Mesenteric fat pad (tissue), 1 donor: Measurements from ENCODE around the gene ETNK2. TPM values are rescaled to one million over a fixed set of nuclear protein-coding genes. Genes with fewer than 3 reads are reported as not detected.
"Not testable (repeated sequence)": the region's sequence is repeated elsewhere in the genome, so short reads cannot be mapped to it uniquely, and the experiment has no call there.

Experiments
- DNase-seq: peaks from one replicate; pipeline ENCODE4 v3.0.0-alpha.2; 2020; ENCODE audit warnings: low spot score
- total RNA-seq: library from RNA; stranded (reverse); fragmentation: NEBNext Ultra II Directional; extraction: Animal tissue kit (Norgen Biotek cat#: 25700); gene quantifications from one replicate; pipeline ENCODE4 v1.2.1, GENCODE V29; 2021
- donor health status: DM: yes; HTN: yes; CAD: no.

Gene ETNK2
- total RNA-seq, 1 donor from 2014 or later: 6.1 TPM

- no peak for DNase-seq
Observed at GRCh38 chr1:204104331-204105130, 47.3 kb downstream of the ETNK2 start.

- DNase-seq: no peak
Observed at GRCh38 chr1:204103431-204103741, 48.5 kb downstream of the ETNK2 start.

- DNase-seq: no peak
Observed at GRCh38 chr1:204102739-204103430, 49.0 kb downstream of the ETNK2 start.

- no peak for DNase-seq
Observed at GRCh38 chr1:204102029-204102611, 49.7 kb downstream of the ETNK2 start.

GRCh38 chr1:204099754-204100153 is 52.1 kb downstream of the ETNK2 start:
- DNase-seq: not testable (repeated sequence)

GRCh38 chr1:204098683-204099082 is 53.2 kb downstream of the ETNK2 start:
- no peak for DNase-seq

GRCh38 chr1:204096931-204097330 is 54.9 kb downstream of the ETNK2 start:
- no peak for DNase-seq

GRCh38 chr1:204094856-204095634 is 56.8 kb downstream of the ETNK2 start:
- no peak for DNase-seq

- DNase-seq: no peak
Observed at GRCh38 chr1:204094313-204094729, 57.5 kb downstream of the ETNK2 start.

- DNase-seq: no peak
Observed at GRCh38 chr1:204093781-204094180, 58.1 kb downstream of the ETNK2 start.

GRCh38 chr1:204093421-204093717 is 58.5 kb downstream of the ETNK2 start:
- DNase-seq: no peak

- no peak for DNase-seq
Observed at GRCh38 chr1:204092632-204093420, 59.0 kb downstream of the ETNK2 start.

- DNase-seq: no peak
Observed at GRCh38 chr1:204091787-204092312, 60.0 kb downstream of the ETNK2 start.

- DNase-seq: no peak
Observed at GRCh38 chr1:204091066-204091465, 60.8 kb downstream of the ETNK2 start.

GRCh38 chr1:204090132-204090531 is 61.7 kb downstream of the ETNK2 start:
- not testable (repeated sequence) for DNase-seq

- DNase-seq: no peak
Observed at GRCh38 chr1:204089044-204089751, 62.6 kb downstream of the ETNK2 start.

- no peak for DNase-seq
Observed at GRCh38 chr1:204088596-204088995, 63.2 kb downstream of the ETNK2 start.

- DNase-seq: no peak
Observed at GRCh38 chr1:204087893-204088528, 63.8 kb downstream of the ETNK2 start.

- no peak for DNase-seq
Observed at GRCh38 chr1:204087181-204087892, 64.5 kb downstream of the ETNK2 start.
